Thymus (tissue), 14 donors: ENCODE measurements around the gene PRR19. TPM values are rescaled to one million over a fixed set of nuclear protein-coding genes. Genes with fewer than 3 reads are reported as not detected.

Experiments used
- DNase-seq, 9 donors: peaks; one replicate each; pipeline ENCODE4 v3.0.0-alpha.2; 2013; ENCODE audit warnings: low spot score in 9 of 9, low read depth in 6 of 9, missing footprints in 1 of 9
- H3K27ac ChIP-seq, 2 donors: one replicate each; pipeline ENCODE4 v1.5.1; 2013; ENCODE audit warnings: control low read depth in 1 of 2, low read depth in 1 of 2, low read length in 1 of 2, mild to moderate bottlenecking in 1 of 2, moderate library complexity in 1 of 2
- H3K27me3 ChIP-seq, 2 donors: one replicate each; pipeline ENCODE4 v1.5.1; 2013; ENCODE audit warnings: low read length in 1 of 2; ENCODE audit not compliant: control insufficient read depth in 2 of 2, insufficient read depth in 1 of 2
- H3K36me3 ChIP-seq, 2 donors: one replicate each; pipeline ENCODE4 v1.5.1; 2013; ENCODE audit warnings: low read length in 1 of 2, mild to moderate bottlenecking in 1 of 2, moderate library complexity in 1 of 2; ENCODE audit not compliant: control insufficient read depth in 2 of 2, insufficient read depth in 2 of 2
- H3K4me1 ChIP-seq, 2 donors: one replicate each; pipeline ENCODE4 v1.5.1; 2013; ENCODE audit warnings: low read length in 2 of 2; ENCODE audit not compliant: control insufficient read depth in 2 of 2, insufficient read depth in 2 of 2
- H3K4me3 ChIP-seq, 2 donors: one replicate each; pipeline ENCODE4 v1.5.1; 2013; ENCODE audit warnings: low read length in 2 of 2, control low read depth in 1 of 2, mild to moderate bottlenecking in 1 of 2
- H3K9me3 ChIP-seq, 2 donors: one replicate each; pipeline ENCODE4 v1.5.1; 2013; ENCODE audit warnings: low read length in 1 of 2, mild to moderate bottlenecking in 1 of 2; ENCODE audit not compliant: control insufficient read depth in 2 of 2, insufficient read depth in 1 of 2
- WGBS: extraction: QIAGEN DNeasy Blood & Tissue Kit; methylation state at CpG from one replicate; pipeline ENCODE4 v1.1.7; 2013; 5-methylcytosine and 5-hydroxymethylcytosine counted together
- long read RNA-seq, 10 donors: transcript quantifications; one replicate each; lab custom pipeline, GENCODE V29; 2026
- polyA plus RNA-seq: library from polyadenylated mRNA; stranded (reverse); fragments of 200-250 nt; gene quantifications from one replicate; pipeline ENCODE4 v1.2.3, GENCODE V29; 2013
- total RNA-seq: library from RNA; stranded (reverse); fragments of 120-200 nt; gene quantifications from one replicate; pipeline ENCODE4 v1.2.4, GENCODE V29; 2013
- donor health status: healthy.

PRR19 gene, protein sequence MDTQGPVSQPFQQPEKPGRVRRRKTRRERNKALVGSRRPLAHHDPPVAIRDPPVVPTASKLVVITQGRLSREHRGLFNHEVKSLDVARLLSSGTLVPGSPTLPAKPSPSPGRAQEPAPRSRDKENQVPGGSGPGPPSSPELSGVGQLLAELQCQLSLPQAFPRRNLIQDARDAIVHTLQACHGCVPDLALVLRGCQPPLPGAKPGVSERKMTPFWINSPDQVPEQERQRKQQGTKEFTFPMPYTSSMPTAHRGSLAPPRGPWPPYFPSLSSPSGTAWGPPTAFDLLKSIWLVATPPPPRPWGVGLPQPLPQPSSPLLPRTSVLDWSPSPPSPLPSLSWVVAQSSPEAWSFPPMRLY
- total RNA-seq (0.42 TPM), polyA plus RNA-seq (0.78 TPM)
- long read RNA-seq, donor 1, partial matches to known transcripts = 0 of 6 reads
- long read RNA-seq, donor 1, other reads (novel, unspliced or antisense) = 6 of 6 reads
- long read RNA-seq, donor 2 = 0 reads
- long read RNA-seq, donor 3 = 0 reads
- long read RNA-seq, donor 4 = 0 reads
- long read RNA-seq, donor 5 = 0 reads
- long read RNA-seq, donor 6 = 0 reads
- long read RNA-seq, donor 7, partial matches to known transcripts = 46 of 69 reads
- long read RNA-seq, donor 7, other reads (novel, unspliced or antisense) = 22 of 69 reads
- long read RNA-seq, donor 8 = 0 reads
- long read RNA-seq, donor 9 = 0 reads
- long read RNA-seq, donor 10 = 0 reads

GRCh38 chr19:42301646-42302203 is at the start of gene PRR19:
TSS of gene PRR19 (plus strand) at chr19:42302132. CDS start at chr19:42309585, 7,453 bp downstream.
- H3K9me3 ChIP-seq = peaks cover 0 to under 1% of the 10 kb centered on the region in 2 donors
- DNase-seq = no peak
- peak within 1 kb of the TSS; percentile 71 to 87 for H3K4me3 ChIP-seq
- no peaks in the 10 kb centered on the region for H3K27me3 ChIP-seq
- peaks cover 9 to 12% of the 10 kb centered on the region in 2 donors for H3K36me3 ChIP-seq
- H3K27ac ChIP-seq = peak within 1 kb of the TSS; percentile 71 to 87
- 6% methylated on average over 21 of the region's 21 CpGs for WGBS
- H3K4me1 ChIP-seq = peaks cover 16 to 22% of the 10 kb centered on the region in 2 donors

DNA sequence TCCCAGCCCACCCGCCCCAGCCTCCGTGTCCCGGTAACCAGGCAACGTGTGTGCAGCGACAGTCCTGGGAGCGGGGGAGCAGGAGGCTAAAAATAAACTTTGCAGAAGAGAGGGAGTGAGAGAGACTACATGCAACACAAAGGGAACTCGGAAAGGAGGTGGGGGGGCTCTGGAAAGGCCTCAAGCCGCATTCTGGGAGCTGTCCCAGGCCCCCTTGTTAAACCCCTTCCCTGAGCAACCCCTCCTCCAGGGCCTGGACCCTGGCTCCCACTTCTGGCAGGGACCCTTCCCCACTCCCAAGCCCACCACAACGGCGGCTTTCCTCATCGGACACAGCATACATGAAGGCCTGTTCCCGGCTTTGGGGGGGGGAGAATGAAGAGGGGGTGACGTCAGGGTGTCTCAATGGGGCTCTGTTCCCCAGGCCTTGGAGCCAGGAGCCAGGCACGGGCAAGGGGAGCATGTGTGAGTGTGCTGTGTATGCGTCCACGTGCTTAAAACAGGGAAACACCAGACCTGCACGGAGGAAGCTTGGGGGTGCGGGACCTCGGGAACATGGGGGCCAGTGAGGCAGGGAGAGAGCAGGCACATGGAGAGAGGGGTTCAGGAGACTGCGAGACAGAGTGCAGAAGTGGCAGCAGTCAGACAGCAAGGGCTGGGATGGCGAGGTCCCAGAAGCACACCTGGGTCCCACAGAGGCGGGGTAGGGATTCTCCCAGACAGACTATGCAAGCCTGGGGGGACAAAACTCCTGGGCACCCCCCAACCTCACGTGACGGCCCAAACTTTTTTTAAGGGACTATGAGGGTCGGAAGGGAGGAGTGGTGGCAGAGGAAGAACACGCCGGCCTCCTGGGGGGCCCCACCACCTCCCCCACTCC is 49.3 kb upstream of the PRR19 start:
- peaks cover 27 to 49% of the 10 kb centered on the region in 2 donors for H3K4me1 ChIP-seq
- no peak for DNase-seq
- H3K27me3 ChIP-seq = peaks cover 7 to 22% of the 10 kb centered on the region in 2 donors
- WGBS = 7% methylated on average over 27 of the region's 27 CpGs
- peak overlapping the region; percentile 78 to 92 for H3K4me3 ChIP-seq
- peak overlapping the region; percentile 62 to 76 for H3K27ac ChIP-seq
- peaks cover 13 to 19% of the 10 kb centered on the region in 2 donors for H3K36me3 ChIP-seq
- H3K9me3 ChIP-seq = no peaks in the 10 kb centered on the region

DNA sequence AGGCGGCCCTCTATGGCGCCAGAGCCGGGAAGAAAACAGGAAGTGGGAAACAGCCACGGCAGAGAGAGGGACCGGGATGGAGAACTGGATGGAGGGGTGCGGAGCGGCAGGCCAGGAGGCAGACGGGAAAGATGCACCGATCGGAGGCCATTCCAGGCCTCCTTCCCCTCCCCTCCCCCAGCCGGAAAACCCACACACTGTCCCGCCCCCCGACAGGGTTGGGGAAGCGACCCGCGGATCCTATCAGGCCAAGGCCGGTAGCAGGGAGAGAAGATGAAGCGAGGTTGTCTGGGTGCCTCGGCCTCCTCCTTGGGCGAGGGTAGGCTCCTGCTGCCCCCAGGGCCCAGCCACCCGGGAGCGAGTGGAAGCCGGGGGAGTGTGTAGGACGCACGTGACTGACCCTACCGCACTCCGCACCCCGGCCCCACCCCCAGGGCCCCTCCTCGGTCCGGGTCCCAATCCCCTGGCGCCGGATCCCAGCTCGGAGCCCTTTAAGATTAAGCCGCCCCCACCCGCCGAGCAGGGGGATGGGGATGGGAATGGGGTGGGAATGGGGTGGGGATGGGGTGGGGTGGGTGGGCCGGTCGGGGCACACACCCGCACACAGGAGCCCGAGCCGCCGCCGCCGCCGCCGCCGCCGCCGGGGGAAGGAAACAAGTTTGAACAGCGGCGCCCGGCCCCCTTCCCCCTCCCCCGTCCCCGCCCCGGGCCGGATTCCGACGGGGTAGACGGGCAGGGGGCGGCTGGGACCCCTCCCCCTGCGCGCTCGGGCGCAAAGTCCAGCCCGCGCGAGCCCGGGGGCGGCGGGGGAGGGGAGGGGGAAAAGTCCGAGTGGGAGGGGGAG is 48.5 kb upstream of the PRR19 start:
- Histone ChIP-seq H3K27me3 (peaks cover 7 to 22% of the 10 kb centered on the region in 2 donors), H3K4me1 (peaks cover 27 to 49% of the 10 kb centered on the region in 2 donors), H3K27ac (peak overlapping the region; percentile 96), H3K4me3 (peak overlapping the region; percentile 78 to 92), H3K36me3 (peaks cover 12 to 18% of the 10 kb centered on the region in 2 donors), H3K9me3 (no peaks in the 10 kb centered on the region)
- peak in 2 of 9 donors; percentile 44 to 53 for DNase-seq
- WGBS = under 1% methylated on average over 70 of the region's 71 CpGs

DNA sequence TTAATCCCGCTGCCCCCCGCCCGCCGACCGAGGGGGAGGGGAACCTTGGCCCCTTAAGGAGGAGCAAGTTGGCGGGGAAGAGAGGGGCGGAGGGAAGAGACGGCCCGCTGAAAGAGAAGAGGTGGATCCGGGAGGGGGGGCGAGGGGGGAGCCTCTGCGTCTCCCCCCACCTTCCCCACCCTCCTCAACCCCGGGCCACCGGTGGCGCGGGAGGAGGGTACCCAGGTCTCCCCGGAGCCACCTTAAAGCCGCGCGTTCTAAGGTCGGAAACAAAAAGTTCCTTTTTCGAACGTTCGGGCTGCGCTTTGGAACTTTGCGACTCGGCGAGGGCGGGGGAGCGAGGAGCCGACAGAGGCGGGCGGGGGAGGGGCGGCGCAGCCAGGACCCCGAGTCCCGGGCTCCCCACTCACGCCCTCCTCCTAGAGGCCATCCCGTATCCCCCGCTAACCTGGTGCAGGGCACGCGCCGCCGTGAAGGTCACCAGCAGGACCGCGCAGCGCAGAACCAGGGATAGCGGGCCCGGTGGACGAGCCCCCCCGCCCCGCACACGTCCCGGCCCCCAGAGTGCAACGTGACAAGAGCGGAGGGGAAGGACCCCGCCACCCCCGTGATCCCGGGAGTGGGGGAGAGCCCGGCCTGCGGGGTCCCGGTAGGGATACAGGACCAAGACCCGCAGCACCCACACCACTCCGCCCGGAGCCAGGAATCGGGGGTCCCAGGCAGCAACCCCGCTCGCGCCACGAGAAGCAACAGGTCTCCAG is 47.7 kb upstream of the PRR19 start:
- Histone ChIP-seq H3K9me3 (no peaks in the 10 kb centered on the region), H3K4me1 (peaks cover 27 to 49% of the 10 kb centered on the region in 2 donors), H3K36me3 (peaks cover 3 to 10% of the 10 kb centered on the region in 2 donors), H3K27ac (peak overlapping the region; percentile 96), H3K27me3 (peaks cover 7 to 22% of the 10 kb centered on the region in 2 donors), H3K4me3 (peak overlapping the region; percentile 78 to 92)
- WGBS = under 1% methylated on average over 68 of the region's 70 CpGs
- peak in 7 of 9 donors; percentile 66 to 96 (median 85) for DNase-seq

GRCh38 chr19:42254850-42255765 is 46.8 kb upstream of the PRR19 start, which contains the start of gene ERF:
TSS of gene ERF (minus strand) at chr19:42255128. CDS start at chr19:42254999, 129 bp downstream.
- peak within 1 kb of the TSS; percentile 96 for H3K27ac ChIP-seq
- peaks cover 27 to 44% of the 10 kb centered on the region in 2 donors for H3K4me1 ChIP-seq
- H3K4me3 ChIP-seq = peak within 1 kb of the TSS; percentile 78 to 92
- DNase-seq = peak in 8 of 9 donors; percentile 81 to 95 (median 89)
- under 1% methylated on average over 75 of the region's 75 CpGs for WGBS
- peaks cover 7 to 22% of the 10 kb centered on the region in 2 donors for H3K27me3 ChIP-seq
- no peaks in the 10 kb centered on the region for H3K9me3 ChIP-seq
- peaks cover 0 to 3% of the 10 kb centered on the region in 2 donors for H3K36me3 ChIP-seq

- WGBS = 18% methylated on average over 38 of the region's 38 CpGs
- peak in 1 of 9 donors; percentile 51 for DNase-seq
- H3K36me3 ChIP-seq = no peaks in the 10 kb centered on the region
- H3K4me1 ChIP-seq = peaks cover 26 to 35% of the 10 kb centered on the region in 2 donors
- no peaks in the 10 kb centered on the region for H3K9me3 ChIP-seq
- peak overlapping the region; percentile 51 to 78 for H3K4me3 ChIP-seq
- peaks cover 7 to 22% of the 10 kb centered on the region in 2 donors for H3K27me3 ChIP-seq
- peak overlapping the region; percentile 36 to 66 for H3K27ac ChIP-seq
These were observed 45.9 kb upstream of the PRR19 start for GRCh38 chr19:42255766-42256745.
